Large intestine (tissue), 3 donors: ENCODE data around the gene EEIG2. TPM values are rescaled to one million over a fixed set of nuclear protein-coding genes. Genes with fewer than 3 reads are reported as not detected.
A peak's percentile ranks its signal among the peaks of the same experiment; 100 is the strongest.

ENCODE experiments used
- DNase-seq, 2 donors: peaks; one replicate each; pipeline versions ENCODE4 v3.0.0 to v3.0.0-alpha.2; 2013
- H3K27ac ChIP-seq: one replicate; pipeline ENCODE4 v1.5.1; 2013; ENCODE audit warnings: low read length
- H3K27me3 ChIP-seq: 2 replicates; pipeline ENCODE4 v1.6.1; 2013; ENCODE audit warnings: low read length; ENCODE audit not compliant: control insufficient read depth, insufficient read depth
- H3K36me3 ChIP-seq: 2 replicates; pipeline ENCODE4 v1.6.1; 2013; ENCODE audit warnings: low read length; ENCODE audit not compliant: control insufficient read depth, insufficient read depth
- H3K4me1 ChIP-seq: one replicate; pipeline ENCODE4 v1.6.1; 2013; ENCODE audit warnings: low read length; ENCODE audit not compliant: control insufficient read depth, insufficient read depth
- H3K4me3 ChIP-seq: one replicate; pipeline ENCODE4 v1.5.1; 2013; ENCODE audit warnings: low read length
- H3K9me3 ChIP-seq: one replicate; pipeline ENCODE4 v1.6.1; 2013; ENCODE audit warnings: mild to moderate bottlenecking, low read depth, low read length, moderate library complexity; ENCODE audit not compliant: control insufficient read depth
- WGBS: methylation state at CpG from one replicate; pipeline ENCODE4 v1.1.5; 2013; ENCODE audit warnings: low lambda C conversion rate; ENCODE audit not compliant: insufficient coverage; 5-methylcytosine and 5-hydroxymethylcytosine counted together
- polyA plus RNA-seq: library from polyadenylated mRNA; unstranded; fragments of 120-200 nt; gene quantifications from one replicate; pipeline ENCODE4 v1.2.1, GENCODE V29; 2013

Gene EEIG2
- polyA plus RNA-seq, 1 donor = 23.8 TPM

GRCh38 chr1:108575375-108575774 lies 15.5 kb downstream of the EEIG2 start:
- no peaks in the 10 kb centered on the region for H3K27me3 ChIP-seq
- peaks cover 9% of the 10 kb centered on the region for H3K9me3 ChIP-seq
- no peaks in the 10 kb centered on the region for H3K36me3 ChIP-seq
- H3K4me1 ChIP-seq = peaks cover 4% of the 10 kb centered on the region
- no peak overlapping the region for H3K27ac ChIP-seq
- DNase-seq = no peak
- H3K4me3 ChIP-seq = no peak overlapping the region

- H3K36me3 ChIP-seq = no peaks in the 10 kb centered on the region
- H3K27me3 ChIP-seq = no peaks in the 10 kb centered on the region
- peak overlapping the region; percentile 27 for H3K27ac ChIP-seq
- no CpG with 5 or more reads among the region's 4 CpGs for WGBS
- DNase-seq = peak in 1 of 2 donors; percentile 28
- peaks cover 19% of the 10 kb centered on the region for H3K4me1 ChIP-seq
- H3K9me3 ChIP-seq = peaks cover 12% of the 10 kb centered on the region
- no peak overlapping the region for H3K4me3 ChIP-seq
These were observed 24.0 kb downstream of the EEIG2 start for GRCh38 chr1:108583757-108584427.

- peak overlapping the region; percentile 27 for H3K27ac ChIP-seq
- H3K9me3 ChIP-seq = peaks cover 12% of the 10 kb centered on the region
- WGBS = 0% methylated on average over 3 of the region's 5 CpGs
- peaks cover 19% of the 10 kb centered on the region for H3K4me1 ChIP-seq
- no peak overlapping the region for H3K4me3 ChIP-seq
- no peaks in the 10 kb centered on the region for H3K36me3 ChIP-seq
- peak in 1 of 2 donors; percentile 71 for DNase-seq
- H3K27me3 ChIP-seq = no peaks in the 10 kb centered on the region
These were observed 24.5 kb downstream of the EEIG2 start for GRCh38 chr1:108584428-108584856.

- H3K4me3 ChIP-seq = no peak overlapping the region
- no peak for DNase-seq
- H3K27ac ChIP-seq = peak overlapping the region; percentile 27
- no CpG with 5 or more reads among the region's 1 CpG for WGBS
- H3K27me3 ChIP-seq = no peaks in the 10 kb centered on the region
- peaks cover 19% of the 10 kb centered on the region for H3K4me1 ChIP-seq
- peaks cover 3% of the 10 kb centered on the region for H3K9me3 ChIP-seq
- no peaks in the 10 kb centered on the region for H3K36me3 ChIP-seq
These were observed 25.4 kb downstream of the EEIG2 start for GRCh38 chr1:108585313-108585712.

GRCh38 chr1:108590441-108590840 lies 30.5 kb downstream of the EEIG2 start:
- Histone ChIP-seq H3K4me3 (no peak overlapping the region), H3K27me3 (no peaks in the 10 kb centered on the region), H3K9me3 (no peaks in the 10 kb centered on the region), H3K4me1 (peaks cover 6% of the 10 kb centered on the region), H3K36me3 (peaks cover 4% of the 10 kb centered on the region), H3K27ac (no peak overlapping the region)
- no peak for DNase-seq
- WGBS = no CpG with 5 or more reads among the region's 2 CpGs

GRCh38 chr1:108590957-108591356 lies 31.1 kb downstream of the EEIG2 start:
- no CpG with 5 or more reads among the region's 3 CpGs for WGBS
- DNase-seq = peak; percentile 38 to 50
- Histone ChIP-seq H3K4me3 (no peak overlapping the region), H3K9me3 (no peaks in the 10 kb centered on the region), H3K27me3 (no peaks in the 10 kb centered on the region), H3K4me1 (peaks cover 4% of the 10 kb centered on the region), H3K36me3 (peaks cover 4% of the 10 kb centered on the region), H3K27ac (no peak overlapping the region)

- WGBS = 80% methylated on average over 4 of the region's 4 CpGs
- Histone ChIP-seq H3K27me3 (no peaks in the 10 kb centered on the region), H3K9me3 (no peaks in the 10 kb centered on the region), H3K4me1 (peaks cover 9% of the 10 kb centered on the region), H3K27ac (no peak overlapping the region), H3K36me3 (peaks cover 4% of the 10 kb centered on the region), H3K4me3 (no peak overlapping the region)
- peak in 1 of 2 donors; percentile 13 for DNase-seq
These were observed 31.6 kb downstream of the EEIG2 start for GRCh38 chr1:108591466-108591865.

GRCh38 chr1:108592030-108592759 lies 32.3 kb downstream of the EEIG2 start:
- H3K36me3 ChIP-seq = peaks cover 4% of the 10 kb centered on the region
- peak in 1 of 2 donors; percentile 11 for DNase-seq
- no peaks in the 10 kb centered on the region for H3K9me3 ChIP-seq
- 90% methylated on average over 2 of the region's 5 CpGs for WGBS
- no peak overlapping the region for H3K27ac ChIP-seq
- H3K4me1 ChIP-seq = peaks cover 16% of the 10 kb centered on the region
- H3K27me3 ChIP-seq = no peaks in the 10 kb centered on the region
- no peak overlapping the region for H3K4me3 ChIP-seq

- H3K27ac ChIP-seq = no peak overlapping the region
- no CpG with 5 or more reads among the region's 2 CpGs for WGBS
These were observed 33.5 kb downstream of the EEIG2 start for GRCh38 chr1:108593448-108593847.

GRCh38 chr1:108595507-108595906 lies 35.6 kb downstream of the EEIG2 start:
- H3K4me1 ChIP-seq = peaks cover 18% of the 10 kb centered on the region
- DNase-seq = peak; percentile 38 to 58
- no peak overlapping the region for H3K4me3 ChIP-seq
- H3K27ac ChIP-seq = peak overlapping the region; percentile 10
- peaks cover 4% of the 10 kb centered on the region for H3K36me3 ChIP-seq
- no peaks in the 10 kb centered on the region for H3K9me3 ChIP-seq
- 13% methylated on average over 1 of the region's 2 CpGs for WGBS
- H3K27me3 ChIP-seq = no peaks in the 10 kb centered on the region

More at GRCh38 chr1:108593448-108593847, 33.5 kb downstream of the EEIG2 start:
- H3K4me3 ChIP-seq = no peak overlapping the region
- no peak for DNase-seq
- no peaks in the 10 kb centered on the region for H3K9me3 ChIP-seq
- H3K27me3 ChIP-seq = no peaks in the 10 kb centered on the region
- peaks cover 18% of the 10 kb centered on the region for H3K4me1 ChIP-seq
- H3K36me3 ChIP-seq = peaks cover 4% of the 10 kb centered on the region
